Measurements from ENCODE around the gene CDK13.

Gene CDK13

DNA sequence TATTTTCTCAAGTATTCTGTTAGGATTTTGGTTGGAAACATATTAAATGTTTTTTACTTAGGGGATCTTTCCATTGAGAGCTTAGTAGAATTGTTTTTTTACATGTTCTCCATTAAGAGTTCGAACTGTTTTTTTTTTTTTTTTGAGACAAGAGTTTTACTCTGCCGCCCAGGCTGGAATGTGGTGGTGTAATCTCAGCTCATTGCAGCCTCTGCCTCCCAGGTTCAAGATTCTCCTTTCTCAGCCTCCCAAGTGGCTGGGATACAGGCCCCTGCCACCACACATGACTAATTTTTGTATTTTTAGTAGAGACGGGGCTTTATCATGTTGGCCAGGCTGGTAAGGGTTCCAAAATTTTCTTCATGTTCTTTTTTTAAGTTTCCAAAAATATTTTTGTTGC, 151.1 kb downstream of the CDK13 start (continued):
- TF ChIP-seq, protein P1, sequence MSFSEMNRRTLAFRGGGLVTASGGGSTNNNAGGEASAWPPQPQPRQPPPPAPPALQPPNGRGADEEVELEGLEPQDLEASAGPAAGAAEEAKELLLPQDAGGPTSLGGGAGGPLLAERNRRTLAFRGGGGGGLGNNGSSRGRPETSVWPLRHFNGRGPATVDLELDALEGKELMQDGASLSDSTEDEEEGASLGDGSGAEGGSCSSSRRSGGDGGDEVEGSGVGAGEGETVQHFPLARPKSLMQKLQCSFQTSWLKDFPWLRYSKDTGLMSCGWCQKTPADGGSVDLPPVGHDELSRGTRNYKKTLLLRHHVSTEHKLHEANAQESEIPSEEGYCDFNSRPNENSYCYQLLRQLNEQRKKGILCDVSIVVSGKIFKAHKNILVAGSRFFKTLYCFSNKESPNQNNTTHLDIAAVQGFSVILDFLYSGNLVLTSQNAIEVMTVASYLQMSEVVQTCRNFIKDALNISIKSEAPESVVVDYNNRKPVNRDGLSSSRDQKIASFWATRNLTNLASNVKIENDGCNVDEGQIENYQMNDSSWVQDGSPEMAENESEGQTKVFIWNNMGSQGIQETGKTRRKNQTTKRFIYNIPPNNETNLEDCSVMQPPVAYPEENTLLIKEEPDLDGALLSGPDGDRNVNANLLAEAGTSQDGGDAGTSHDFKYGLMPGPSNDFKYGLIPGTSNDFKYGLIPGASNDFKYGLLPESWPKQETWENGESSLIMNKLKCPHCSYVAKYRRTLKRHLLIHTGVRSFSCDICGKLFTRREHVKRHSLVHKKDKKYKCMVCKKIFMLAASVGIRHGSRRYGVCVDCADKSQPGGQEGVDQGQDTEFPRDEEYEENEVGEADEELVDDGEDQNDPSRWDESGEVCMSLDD (tag by site-specific recombination; IDR thresholded peaks at IDR 0.05), result no peak
- TF ChIP-seq SALL2 (tag by site-specific recombination; IDR thresholded peaks at IDR 0.05; ENCODE audit: borderline replicate concordance) (no peak), ZNF624 (tag by site-specific recombination; IDR thresholded peaks at IDR 0.05) (no peak)

DNA sequence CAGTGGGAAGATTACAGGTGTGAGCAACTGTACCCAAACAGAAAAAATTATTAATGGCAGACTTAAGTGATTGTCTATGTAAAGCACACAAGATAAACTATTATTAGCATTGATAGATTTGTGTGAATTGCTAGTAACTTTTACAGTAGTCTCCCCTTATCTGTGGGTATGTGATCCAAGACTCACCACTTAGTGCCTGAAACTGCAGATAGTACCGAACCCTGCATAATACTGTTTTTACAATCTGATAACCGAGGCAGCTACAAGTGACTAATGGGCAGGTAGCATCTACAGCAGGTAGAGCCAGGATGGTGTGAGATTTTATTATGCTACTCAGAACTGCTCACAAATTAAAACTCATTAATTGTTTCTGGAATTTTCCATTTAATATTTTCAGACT, 152.8 kb downstream of the CDK13 start:
- no peak for TF ChIP-seq ZNF530 (tag by site-specific recombination; IDR thresholded peaks at IDR 0.05; ENCODE audit: low read depth)
- TF ChIP-seq, protein P2, sequence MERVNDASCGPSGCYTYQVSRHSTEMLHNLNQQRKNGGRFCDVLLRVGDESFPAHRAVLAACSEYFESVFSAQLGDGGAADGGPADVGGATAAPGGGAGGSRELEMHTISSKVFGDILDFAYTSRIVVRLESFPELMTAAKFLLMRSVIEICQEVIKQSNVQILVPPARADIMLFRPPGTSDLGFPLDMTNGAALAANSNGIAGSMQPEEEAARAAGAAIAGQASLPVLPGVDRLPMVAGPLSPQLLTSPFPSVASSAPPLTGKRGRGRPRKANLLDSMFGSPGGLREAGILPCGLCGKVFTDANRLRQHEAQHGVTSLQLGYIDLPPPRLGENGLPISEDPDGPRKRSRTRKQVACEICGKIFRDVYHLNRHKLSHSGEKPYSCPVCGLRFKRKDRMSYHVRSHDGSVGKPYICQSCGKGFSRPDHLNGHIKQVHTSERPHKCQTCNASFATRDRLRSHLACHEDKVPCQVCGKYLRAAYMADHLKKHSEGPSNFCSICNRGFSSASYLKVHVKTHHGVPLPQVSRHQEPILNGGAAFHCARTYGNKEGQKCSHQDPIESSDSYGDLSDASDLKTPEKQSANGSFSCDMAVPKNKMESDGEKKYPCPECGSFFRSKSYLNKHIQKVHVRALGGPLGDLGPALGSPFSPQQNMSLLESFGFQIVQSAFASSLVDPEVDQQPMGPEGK (tag by site-specific recombination; IDR thresholded peaks at IDR 0.05), result no peak
- TF ChIP-seq, protein P3, sequence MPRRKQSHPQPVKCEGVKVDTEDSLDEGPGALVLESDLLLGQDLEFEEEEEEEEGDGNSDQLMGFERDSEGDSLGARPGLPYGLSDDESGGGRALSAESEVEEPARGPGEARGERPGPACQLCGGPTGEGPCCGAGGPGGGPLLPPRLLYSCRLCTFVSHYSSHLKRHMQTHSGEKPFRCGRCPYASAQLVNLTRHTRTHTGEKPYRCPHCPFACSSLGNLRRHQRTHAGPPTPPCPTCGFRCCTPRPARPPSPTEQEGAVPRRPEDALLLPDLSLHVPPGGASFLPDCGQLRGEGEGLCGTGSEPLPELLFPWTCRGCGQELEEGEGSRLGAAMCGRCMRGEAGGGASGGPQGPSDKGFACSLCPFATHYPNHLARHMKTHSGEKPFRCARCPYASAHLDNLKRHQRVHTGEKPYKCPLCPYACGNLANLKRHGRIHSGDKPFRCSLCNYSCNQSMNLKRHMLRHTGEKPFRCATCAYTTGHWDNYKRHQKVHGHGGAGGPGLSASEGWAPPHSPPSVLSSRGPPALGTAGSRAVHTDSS (tag by site-specific recombination; IDR thresholded peaks at IDR 0.05), result no peak
- no peak for TF ChIP-seq ZNF837 (tag by site-specific recombination; IDR thresholded peaks at IDR 0.05)
- no peak for TF ChIP-seq ZNF555 (tag by site-specific recombination; conservative IDR thresholded peaks at IDR 0.05)
- POLR2A ChIA-PET, result no interaction called here
- CTCF ChIA-PET, result interaction anchor here (0.7 kb wide), 1 partner anchor 38 kb away, joined by 4 read pairs; no protein-coding TSS in a partner anchor
- H3K27ac ChIP-seq (ENCODE audit: extremely low read depth, low read depth, low read length), result no peak overlapping the region
- H3K4me3 ChIP-seq (ENCODE audit: low read depth, low read length), result no peak overlapping the region
- no peaks in the 10 kb centered on the region for H3K9me3 ChIP-seq (ENCODE audit: control insufficient read depth, insufficient read depth, low read depth, low read length)
- H3K36me3 ChIP-seq (ENCODE audit: control insufficient read depth in 2 of 2, insufficient read depth in 1 of 2, low read length in 2 of 2), result no peaks in the 10 kb centered on the region; a peak in 1 of 3 replicates
- peaks cover 7% of the 10 kb centered on the region for H3K4me1 ChIP-seq (ENCODE audit: control insufficient read depth, insufficient read depth, low read length)

DNA sequence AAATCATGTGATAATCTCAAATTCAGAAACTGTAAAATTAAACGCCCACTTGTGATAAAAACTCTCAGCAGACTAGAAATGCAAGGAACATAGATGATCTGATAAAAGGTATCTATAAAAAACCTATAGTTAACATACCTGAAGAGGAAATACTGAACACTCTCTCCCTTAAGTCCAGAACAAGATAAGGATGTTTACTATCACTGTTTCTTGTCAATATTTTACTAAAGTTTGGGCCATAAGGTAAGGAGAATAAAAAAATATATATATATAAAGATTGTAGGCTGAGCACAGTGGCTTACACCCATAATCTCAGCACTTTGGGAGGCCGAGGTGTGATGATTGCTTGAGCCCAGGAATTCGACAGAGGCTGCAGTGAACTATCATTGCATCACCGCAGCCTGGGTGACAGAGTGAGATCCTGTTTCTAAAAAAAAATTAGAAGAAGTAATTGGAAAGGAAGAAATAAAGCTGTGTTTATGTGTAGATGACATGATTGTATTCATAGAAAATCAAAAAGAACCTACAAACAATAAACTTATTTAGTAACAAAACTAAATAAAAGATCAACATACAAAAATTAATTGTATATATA, 155.9 kb downstream of the CDK13 start:
- POLR2A ChIA-PET, result no interaction called here
- Histone ChIP-seq H3K27ac (ENCODE audit: extremely low read depth, low read depth, low read length) (no peak overlapping the region), H3K9me3 (ENCODE audit: control insufficient read depth, insufficient read depth, low read depth, low read length) (no peaks in the 10 kb centered on the region), H3K4me3 (ENCODE audit: low read depth, low read length) (no peak overlapping the region), H3K4me1 (ENCODE audit: control insufficient read depth, insufficient read depth, low read length) (no peaks in the 10 kb centered on the region), H3K36me3 (ENCODE audit: control insufficient read depth in 2 of 2, insufficient read depth in 1 of 2, low read length in 2 of 2) (no peaks in the 10 kb centered on the region; a peak in 1 of 3 replicates)
- CTCF ChIA-PET, result no interaction called here
- no peak for TF ChIP-seq ZNF473 (tag by site-specific recombination; IDR thresholded peaks at IDR 0.05)
- TF ChIP-seq, protein P4, sequence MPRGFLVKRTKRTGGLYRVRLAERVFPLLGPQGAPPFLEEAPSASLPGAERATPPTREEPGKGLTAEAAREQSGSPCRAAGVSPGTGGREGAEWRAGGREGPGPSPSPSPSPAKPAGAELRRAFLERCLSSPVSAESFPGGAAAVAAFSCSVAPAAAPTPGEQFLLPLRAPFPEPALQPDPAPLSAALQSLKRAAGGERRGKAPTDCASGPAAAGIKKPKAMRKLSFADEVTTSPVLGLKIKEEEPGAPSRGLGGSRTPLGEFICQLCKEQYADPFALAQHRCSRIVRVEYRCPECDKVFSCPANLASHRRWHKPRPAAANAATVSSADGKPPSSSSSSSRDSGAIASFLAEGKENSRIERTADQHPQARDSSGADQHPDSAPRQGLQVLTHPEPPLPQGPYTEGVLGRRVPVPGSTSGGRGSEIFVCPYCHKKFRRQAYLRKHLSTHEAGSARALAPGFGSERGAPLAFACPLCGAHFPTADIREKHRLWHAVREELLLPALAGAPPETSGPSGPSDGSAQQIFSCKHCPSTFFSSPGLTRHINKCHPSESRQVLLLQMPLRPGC (tag by site-specific recombination; IDR thresholded peaks at IDR 0.05), result no peak
- no peak for TF ChIP-seq ZNF521 (tag by site-specific recombination; IDR thresholded peaks at IDR 0.05)
- no peak for TF ChIP-seq ZNF544 (tag by site-specific recombination; IDR thresholded peaks at IDR 0.05)
- no peak for TF ChIP-seq ZNF324 (tag by site-specific recombination; IDR thresholded peaks at IDR 0.05)
- TF ChIP-seq BCL11B (tag by site-specific recombination; IDR thresholded peaks at IDR 0.05; ENCODE audit: low read depth), result no peak
- no peak for TF ChIP-seq ZFP69B (tag by site-specific recombination; IDR thresholded peaks at IDR 0.05)
- TF ChIP-seq, protein P5, sequence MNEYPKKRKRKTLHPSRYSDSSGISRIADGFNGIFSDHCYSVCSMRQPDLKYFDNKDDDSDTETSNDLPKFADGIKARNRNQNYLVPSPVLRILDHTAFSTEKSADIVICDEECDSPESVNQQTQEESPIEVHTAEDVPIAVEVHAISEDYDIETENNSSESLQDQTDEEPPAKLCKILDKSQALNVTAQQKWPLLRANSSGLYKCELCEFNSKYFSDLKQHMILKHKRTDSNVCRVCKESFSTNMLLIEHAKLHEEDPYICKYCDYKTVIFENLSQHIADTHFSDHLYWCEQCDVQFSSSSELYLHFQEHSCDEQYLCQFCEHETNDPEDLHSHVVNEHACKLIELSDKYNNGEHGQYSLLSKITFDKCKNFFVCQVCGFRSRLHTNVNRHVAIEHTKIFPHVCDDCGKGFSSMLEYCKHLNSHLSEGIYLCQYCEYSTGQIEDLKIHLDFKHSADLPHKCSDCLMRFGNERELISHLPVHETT (tag by site-specific recombination; IDR thresholded peaks at IDR 0.05), result no peak
- TF ChIP-seq PRDM1 (tag by site-specific recombination; IDR thresholded peaks at IDR 0.05), result no peak
- no peak for TF ChIP-seq ZNF843 (tag by site-specific recombination; IDR thresholded peaks at IDR 0.05)
- TF ChIP-seq ZNF132 (tag by site-specific recombination; IDR thresholded peaks at IDR 0.05; ENCODE audit: borderline replicate concordance), result no peak
- no peak for TF ChIP-seq ZNF335 (tag by site-specific recombination; conservative IDR thresholded peaks at IDR 0.05)
- no peak for TF ChIP-seq GLIS2 (tag by site-specific recombination; IDR thresholded peaks at IDR 0.05)
- TF ChIP-seq ZNF223 (tag by site-specific recombination; IDR thresholded peaks at IDR 0.05), result no peak
- TF ChIP-seq ZNF155 (tag by site-specific recombination; IDR thresholded peaks at IDR 0.05), result no peak
- TF ChIP-seq GLIS1 (tag by site-specific recombination; IDR thresholded peaks at IDR 0.05), result no peak
- no peak for TF ChIP-seq ZNF302 (tag by site-specific recombination; IDR thresholded peaks at IDR 0.05; ENCODE audit: low read depth)
- TF ChIP-seq ZNF530 (tag by site-specific recombination; IDR thresholded peaks at IDR 0.05; ENCODE audit: low read depth), result no peak
